Astrocyte of the hippocampus (primary cell): ENCODE data around the gene SKP2.
"Not testable (repeated sequence)": the region's sequence is repeated elsewhere in the genome, so short reads cannot be mapped to it uniquely, and the experiment has no call there.

Source experiments
- DNase-seq: peaks from one replicate; pipeline ENCODE4 v3.0.0; 2011; ENCODE audit warnings: low read depth, low spot score

Gene SKP2

GRCh38 chr5:36151434-36152323 is at the start of gene SKP2, which contains the start of gene LMBRD2:
Gene SKP2 (plus strand): TSS chr5:36152111. CDS start chr5:36152263, 152 bp downstream.
Gene LMBRD2 (minus strand): TSS chr5:36151887. CDS start chr5:36143349, 8,538 bp downstream.
- DNase-seq, result peak; percentile 99

GRCh38 chr5:36105819-36106218 is 46.1 kb upstream of the SKP2 start:
- DNase-seq, result no peak

GRCh38 chr5:36108758-36109460 is 43.0 kb upstream of the SKP2 start:
- peak; percentile 5 for DNase-seq

GRCh38 chr5:36111238-36111637 is 40.7 kb upstream of the SKP2 start:
- no peak for DNase-seq

- DNase-seq, result no peak
These were observed 26.0 kb upstream of the SKP2 start for GRCh38 chr5:36125868-36126267.

- no peak for DNase-seq
These were observed 23.1 kb upstream of the SKP2 start for GRCh38 chr5:36128795-36129194.

- DNase-seq, result not testable (repeated sequence)
These were observed 22.2 kb upstream of the SKP2 start for GRCh38 chr5:36129666-36130065.

GRCh38 chr5:36133009-36133408 is 18.9 kb upstream of the SKP2 start:
- DNase-seq, result not testable (repeated sequence)

GRCh38 chr5:36135988-36136387 is 15.9 kb upstream of the SKP2 start:
- DNase-seq, result no peak

- DNase-seq, result no peak
These were observed 15.3 kb upstream of the SKP2 start for GRCh38 chr5:36136581-36136980.

GRCh38 chr5:36138900-36139683 is 12.8 kb upstream of the SKP2 start:
- no peak for DNase-seq

GRCh38 chr5:36145311-36145710 is 6.6 kb upstream of the SKP2 start:
- no peak for DNase-seq

- DNase-seq, result no peak
These were observed 5.5 kb upstream of the SKP2 start for GRCh38 chr5:36146390-36146789.

- no peak for DNase-seq
These were observed 4.2 kb upstream of the SKP2 start for GRCh38 chr5:36147681-36148080.

GRCh38 chr5:36150676-36151433 is 1.1 kb upstream of the SKP2 start:
- peak; percentile 53 for DNase-seq

GRCh38 chr5:36152324-36153297 is 700 bp downstream of the SKP2 start:
- peak; percentile 26 for DNase-seq

GRCh38 chr5:36153298-36153677 is 1.4 kb downstream of the SKP2 start:
- no peak for DNase-seq

- DNase-seq, result no peak
These were observed 1.8 kb downstream of the SKP2 start for GRCh38 chr5:36153726-36154125.

GRCh38 chr5:36155291-36155690 is 3.4 kb downstream of the SKP2 start:
- no peak for DNase-seq

- DNase-seq, result no peak
These were observed 4.2 kb downstream of the SKP2 start for GRCh38 chr5:36156121-36156601.
